ES-I3 (cell line): ENCODE data around the gene CERS6.
"Not testable (repeated sequence)": the region's sequence is repeated elsewhere in the genome, so short reads cannot be mapped to it uniquely, and the experiment has no call there.

Experiments used
- H3K36me3 ChIP-seq: 2 replicates; pipeline ENCODE4 v1.6.1; 2013; ENCODE audit warnings: mild to moderate bottlenecking, low read length, control low read depth, moderate library complexity; ENCODE audit not compliant: insufficient read depth
- H3K4me1 ChIP-seq: 2 replicates; pipeline ENCODE4 v1.6.1; 2013; ENCODE audit warnings: mild to moderate bottlenecking, control low read depth, low read length; ENCODE audit not compliant: insufficient read depth
- H3K9ac ChIP-seq: 2 replicates; pipeline ENCODE4 v1.6.1; 2013; ENCODE audit warnings: low read depth, mild to moderate bottlenecking, low read length, moderate library complexity
- H3K9me3 ChIP-seq: 2 replicates; pipeline ENCODE4 v1.6.1; 2013; ENCODE audit warnings: mild to moderate bottlenecking, low read length, moderate library complexity; ENCODE audit not compliant: control insufficient read depth, insufficient read depth

CERS6 gene

GRCh38 chr2:168787098-168787781 is 331.2 kb downstream of the CERS6 start:
- Histone ChIP-seq H3K36me3 (no peaks in the 10 kb centered on the region), H3K9me3 (no peaks in the 10 kb centered on the region), H3K9ac (no peak overlapping the region)

GRCh38 chr2:168787782-168788376 is 331.8 kb downstream of the CERS6 start:
- Histone ChIP-seq H3K9me3 (no peaks in the 10 kb centered on the region), H3K4me1 (0 out of 2 replicates have a peak, but pooled peaks cover 3% of the 10 kb centered on the region), H3K9ac (no peak overlapping the region), H3K36me3 (no peaks in the 10 kb centered on the region)

More at GRCh38 chr2:168787098-168787781, 331.2 kb downstream of the CERS6 start:
- 0 out of 2 replicates have a peak, but pooled peaks cover 3% of the 10 kb centered on the region for H3K4me1 ChIP-seq

- Histone ChIP-seq H3K4me1 (no peaks in the 10 kb centered on the region), H3K9me3 (no peaks in the 10 kb centered on the region), H3K9ac (no peak overlapping the region), H3K36me3 (no peaks in the 10 kb centered on the region)
Measured at GRCh38 chr2:168789776-168790175, 333.7 kb downstream of the CERS6 start.

- H3K4me1 ChIP-seq: no peaks in the 10 kb centered on the region
- H3K9ac ChIP-seq: no peak overlapping the region
- H3K9me3 ChIP-seq: no peaks in the 10 kb centered on the region
Measured at GRCh38 chr2:168790226-168790902, 334.3 kb downstream of the CERS6 start.

GRCh38 chr2:168791140-168791539 is 335.1 kb downstream of the CERS6 start:
- not testable (repeated sequence) for H3K9me3 ChIP-seq, H3K4me1 ChIP-seq, H3K36me3 ChIP-seq, H3K9ac ChIP-seq

More at GRCh38 chr2:168790226-168790902, 334.3 kb downstream of the CERS6 start:
- no peaks in the 10 kb centered on the region for H3K36me3 ChIP-seq

- H3K9me3 ChIP-seq: no peaks in the 10 kb centered on the region
- H3K36me3 ChIP-seq: no peaks in the 10 kb centered on the region
- H3K4me1 ChIP-seq: peaks cover 5% of the 10 kb centered on the region; the same call in 1 of the 2 replicates
- no peak overlapping the region for H3K9ac ChIP-seq
Measured at GRCh38 chr2:168793596-168793995, 337.5 kb downstream of the CERS6 start.

- no peaks in the 10 kb centered on the region for H3K36me3 ChIP-seq
- H3K9me3 ChIP-seq: no peaks in the 10 kb centered on the region
- H3K9ac ChIP-seq: no peak overlapping the region
- peaks cover 14% of the 10 kb centered on the region for H3K4me1 ChIP-seq
Measured at GRCh38 chr2:168794968-168795367, 338.9 kb downstream of the CERS6 start.

- H3K9ac ChIP-seq: no peak overlapping the region
- H3K36me3 ChIP-seq: no peaks in the 10 kb centered on the region
- H3K4me1 ChIP-seq: peaks cover 14% of the 10 kb centered on the region
- H3K9me3 ChIP-seq: no peaks in the 10 kb centered on the region
Measured at GRCh38 chr2:168796090-168796577, 340.1 kb downstream of the CERS6 start.

GRCh38 chr2:168796583-168797285 is 340.7 kb downstream of the CERS6 start:
- Histone ChIP-seq H3K9ac (no peak overlapping the region), H3K4me1 (peaks cover 14% of the 10 kb centered on the region), H3K36me3 (no peaks in the 10 kb centered on the region), H3K9me3 (no peaks in the 10 kb centered on the region)

- Histone ChIP-seq H3K4me1 (peaks cover 14% of the 10 kb centered on the region), H3K9ac (no peak overlapping the region), H3K9me3 (no peaks in the 10 kb centered on the region), H3K36me3 (no peaks in the 10 kb centered on the region)
Measured at GRCh38 chr2:168797286-168797655, 341.2 kb downstream of the CERS6 start.

GRCh38 chr2:168798076-168798887 is 342.2 kb downstream of the CERS6 start:
- H3K9ac ChIP-seq: no peak overlapping the region
- no peaks in the 10 kb centered on the region for H3K36me3 ChIP-seq
- no peaks in the 10 kb centered on the region for H3K9me3 ChIP-seq
- H3K4me1 ChIP-seq: peaks cover 14% of the 10 kb centered on the region

- Histone ChIP-seq H3K4me1 (peaks cover 14% of the 10 kb centered on the region), H3K9ac (no peak overlapping the region), H3K9me3 (no peaks in the 10 kb centered on the region), H3K36me3 (no peaks in the 10 kb centered on the region)
Measured at GRCh38 chr2:168798888-168799410, 342.9 kb downstream of the CERS6 start.

- Histone ChIP-seq H3K9me3 (no peaks in the 10 kb centered on the region), H3K4me1 (peaks cover 14% of the 10 kb centered on the region), H3K36me3 (no peaks in the 10 kb centered on the region), H3K9ac (no peak overlapping the region)
Measured at GRCh38 chr2:168801471-168801870, 345.4 kb downstream of the CERS6 start.
